ENCODE data around the gene P2RX3.
"Not testable (repeated sequence)": the region's sequence is repeated elsewhere in the genome, so short reads cannot be mapped to it uniquely, and the experiment has no call there.

The P2RX3 gene

GRCh38 chr11:57359896-57360690 is 21.9 kb downstream of the P2RX3 start:
- no peak for DNase-seq (ENCODE audit: low spot score)
- TF ChIP-seq CTCF (IDR thresholded peaks at IDR 0.05; ENCODE audit: extremely low read depth, missing control alignments) = no peak

- TF ChIP-seq CTCF (IDR thresholded peaks at IDR 0.05; ENCODE audit: extremely low read depth, missing control alignments) = no peak
- no peak for DNase-seq (ENCODE audit: low spot score)
Measured at GRCh38 chr11:57360991-57361390, 22.8 kb downstream of the P2RX3 start.

- not testable (repeated sequence) for DNase-seq (ENCODE audit: low spot score)
Measured at GRCh38 chr11:57361420-57361819, 23.3 kb downstream of the P2RX3 start.

GRCh38 chr11:57361926-57362325 is 23.8 kb downstream of the P2RX3 start:
- DNase-seq (ENCODE audit: low spot score) = no peak
- no peak for TF ChIP-seq CTCF (IDR thresholded peaks at IDR 0.05; ENCODE audit: extremely low read depth, missing control alignments)

GRCh38 chr11:57363131-57364080 is 25.3 kb downstream of the P2RX3 start:
- DNase-seq (ENCODE audit: low spot score) = no peak
- TF ChIP-seq CTCF (IDR thresholded peaks at IDR 0.05; ENCODE audit: extremely low read depth, missing control alignments) = no peak

GRCh38 chr11:57364851-57365660 is 26.9 kb downstream of the P2RX3 start:
- no peak for DNase-seq (ENCODE audit: low spot score)
- no peak for TF ChIP-seq CTCF (IDR thresholded peaks at IDR 0.05; ENCODE audit: extremely low read depth, missing control alignments)

GRCh38 chr11:57368106-57368844 is 30.1 kb downstream of the P2RX3 start:
- no peak for TF ChIP-seq CTCF (IDR thresholded peaks at IDR 0.05; ENCODE audit: extremely low read depth, missing control alignments)
- no peak for DNase-seq (ENCODE audit: low spot score)

Measured in GM20000 (cell line).